H9 (cell line): ENCODE data around the gene SORBS1. TPM values are rescaled to one million over a fixed set of nuclear protein-coding genes. Genes with fewer than 3 reads are reported as not detected.

ENCODE experiments used
- DNase-seq: peaks from one replicate; pipeline ENCODE4 v3.0.0-alpha.2; 2017
- H2AFZ ChIP-seq: one replicate; pipeline ENCODE4 v1.6.1; 2013; ENCODE audit warnings: mild to moderate bottlenecking, low read length, control low read depth, moderate library complexity
- H2AK5ac ChIP-seq: 2 replicates; pipeline ENCODE4 v1.6.1; 2013; ENCODE audit warnings: low read length, control low read depth, mixed read lengths; ENCODE audit not compliant: insufficient read length
- H2BK120ac ChIP-seq: one replicate; pipeline ENCODE4 v1.6.1; 2013; ENCODE audit warnings: low read depth, mild to moderate bottlenecking, low read length, control low read depth, inconsistent platforms; ENCODE audit not compliant: poor library complexity, severe bottlenecking
- H2BK12ac ChIP-seq: 2 replicates; pipeline ENCODE4 v1.6.1; 2013; ENCODE audit warnings: low read length, control low read depth, mixed read lengths, low read depth; ENCODE audit not compliant: insufficient read length
- H2BK15ac ChIP-seq: 2 replicates; pipeline ENCODE4 v1.6.1; 2013; ENCODE audit warnings: low read depth, low read length, control low read depth
- H2BK20ac ChIP-seq: one replicate; pipeline ENCODE4 v1.6.1; 2013; ENCODE audit warnings: low read depth, mild to moderate bottlenecking, low read length, control low read depth, inconsistent platforms; ENCODE audit not compliant: poor library complexity, severe bottlenecking
- H2BK5ac ChIP-seq: 2 replicates; pipeline ENCODE4 v1.6.1; 2013; ENCODE audit warnings: low read length, control low read depth, mixed read lengths; ENCODE audit not compliant: insufficient read length
- H3K14ac ChIP-seq: 2 replicates; pipeline ENCODE4 v1.6.1; 2013; ENCODE audit warnings: low read length, control low read depth; ENCODE audit not compliant: insufficient read depth
- H3K18ac ChIP-seq: 2 replicates; pipeline ENCODE4 v1.6.1; 2013; ENCODE audit warnings: low read depth, mild to moderate bottlenecking, mixed read lengths, low read length, control low read depth; ENCODE audit not compliant: insufficient read length
- H3K23ac ChIP-seq: 2 replicates; pipeline ENCODE4 v1.6.1; 2013; ENCODE audit warnings: low read length, control low read depth, mixed read lengths, low read depth; ENCODE audit not compliant: insufficient read length
- H3K23me2 ChIP-seq: 2 replicates; pipeline ENCODE4 v1.6.1; 2013; ENCODE audit warnings: low read depth, mild to moderate bottlenecking, mixed read lengths, low read length, control low read depth; ENCODE audit not compliant: insufficient read length, poor library complexity, severe bottlenecking
- H3K27ac ChIP-seq: 2 replicates; pipeline ENCODE4 v1.5.1; 2013; ENCODE audit warnings: low read length, control low read depth, mixed read lengths, low read depth; ENCODE audit not compliant: insufficient read length
- H3K27me3 ChIP-seq: 2 replicates; pipeline ENCODE4 v1.6.1; 2013; ENCODE audit warnings: low read length, control low read depth, inconsistent platforms; ENCODE audit not compliant: insufficient read depth
- H3K4ac ChIP-seq: 2 replicates; pipeline ENCODE4 v1.6.1; 2013; ENCODE audit warnings: low read depth, mild to moderate bottlenecking, control low read depth, inconsistent platforms, low read length, moderate library complexity
- H3K4me1 ChIP-seq: 2 replicates; pipeline ENCODE4 v1.6.1; 2013; ENCODE audit warnings: low read length, control low read depth, inconsistent platforms; ENCODE audit not compliant: insufficient read depth
- H3K4me2 ChIP-seq: 2 replicates; pipeline ENCODE4 v1.6.1; 2013; ENCODE audit warnings: low read length, control low read depth, mixed read lengths; ENCODE audit not compliant: insufficient read length, insufficient read depth
- H3K56ac ChIP-seq: 2 replicates; pipeline ENCODE4 v1.6.1; 2013; ENCODE audit warnings: low read depth, mild to moderate bottlenecking, mixed read lengths, low read length, control low read depth; ENCODE audit not compliant: insufficient read length
- H3K79me1 ChIP-seq: 2 replicates; pipeline ENCODE4 v1.6.1; 2013; ENCODE audit warnings: low read depth, mild to moderate bottlenecking, moderate library complexity, low read length, control low read depth, inconsistent platforms; ENCODE audit not compliant: insufficient read depth, poor library complexity, severe bottlenecking
- H3K79me2 ChIP-seq: 2 replicates; pipeline ENCODE4 v1.6.1; 2013; ENCODE audit warnings: low read length, control low read depth, inconsistent platforms; ENCODE audit not compliant: insufficient read depth
- H3K9ac ChIP-seq: 2 replicates; pipeline ENCODE4 v1.6.1; 2013; ENCODE audit warnings: low read length, control low read depth, mixed read lengths; ENCODE audit not compliant: insufficient read length; ENCODE audit errors: extremely low read depth
- H3K9me3 ChIP-seq: one replicate; pipeline ENCODE4 v1.6.1; 2013; ENCODE audit warnings: low read depth, low read length, inconsistent platforms; ENCODE audit not compliant: control insufficient read depth
- H3T11ph ChIP-seq: one replicate; pipeline ENCODE4 v1.6.1; 2013; ENCODE audit warnings: mild to moderate bottlenecking, low read length, control low read depth, inconsistent platforms
- H4K20me1 ChIP-seq: one replicate; pipeline ENCODE4 v1.6.1; 2013; ENCODE audit not compliant: control insufficient read depth, insufficient read length, insufficient read depth
- H4K5ac ChIP-seq: 2 replicates; pipeline ENCODE4 v1.6.1; 2013; ENCODE audit warnings: low read depth, mild to moderate bottlenecking, mixed read lengths, low read length, control low read depth; ENCODE audit not compliant: insufficient read length
- H4K8ac ChIP-seq: replicated peaks from 2 replicates; pipeline ENCODE4 v1.6.1; 2013; ENCODE audit warnings: low read length, control low read depth, mixed read lengths, low read depth; ENCODE audit not compliant: insufficient read length
- H4K91ac ChIP-seq: 2 replicates; pipeline ENCODE4 v1.6.1; 2013; ENCODE audit warnings: low read depth, mild to moderate bottlenecking, moderate library complexity, mixed read lengths, low read length, control low read depth; ENCODE audit not compliant: insufficient read length
- H3K27ac Mint-ChIP-seq, 3 experiments: 2 replicates in 2 of 3; 3 replicates in 1 of 3; pipeline ENCODE4 v1.8.0; 2020 to 2021; ENCODE audit warnings: mixed read lengths in 3 of 3, mild to moderate bottlenecking in 1 of 3, moderate library complexity in 1 of 3
- H3K27me3 Mint-ChIP-seq: 2 replicates; pipeline ENCODE4 v1.8.0; 2021; ENCODE audit warnings: low read depth, mild to moderate bottlenecking, moderate library complexity, mixed read lengths
- H3K36me3 Mint-ChIP-seq, 3 experiments: 2 replicates in 2 of 3; 3 replicates in 1 of 3; pipeline ENCODE4 v1.8.0; 2020 to 2021; ENCODE audit warnings: low read depth in 3 of 3, mixed read lengths in 3 of 3; ENCODE audit not compliant: insufficient read depth in 1 of 3
- H3K4me1 Mint-ChIP-seq, 2 experiments: 2 replicates each; pipeline ENCODE4 v1.8.0; 2020; ENCODE audit warnings: mixed read lengths in 2 of 2
- H3K4me3 Mint-ChIP-seq, 2 experiments: 2 replicates in 1 of 2; 3 replicates in 1 of 2; pipeline ENCODE4 v1.8.0; 2020 to 2021; ENCODE audit warnings: mild to moderate bottlenecking in 2 of 2, mixed read lengths in 2 of 2, moderate library complexity in 1 of 2
- H3K9me3 Mint-ChIP-seq, 2 experiments: 2 replicates in 1 of 2; 3 replicates in 1 of 2; pipeline ENCODE4 v1.8.0; 2020; ENCODE audit warnings: mild to moderate bottlenecking in 2 of 2, mixed read lengths in 2 of 2, moderate library complexity in 1 of 2
- CTCF ChIP-seq: fragments of 200-600 bp; sonication (generic); conservative IDR thresholded peaks from 3 replicates; pipeline ENCODE4 v1.8.0; 2021; ENCODE audit warnings: antibody characterized with exemption, mild to moderate bottlenecking
- WGBS: extraction: QIAGEN DNeasy Blood & Tissue Kit; methylation state at CpG from one replicate; pipeline ENCODE4 v1.1.7; 2013; ENCODE audit warnings: missing lambda C conversion rate, low lambda C conversion rate, mixed read lengths; ENCODE audit not compliant: insufficient read length; ENCODE audit errors: extremely low coverage; 5-methylcytosine and 5-hydroxymethylcytosine counted together
- total RNA-seq: library from RNA; stranded (reverse); gene quantifications from 2 replicates; pipeline ENCODE4 v1.2.1, GENCODE V29; 2021

SORBS1 gene
- total RNA-seq, 1 experiment from 2014 or later = 24.3 TPM

DNA sequence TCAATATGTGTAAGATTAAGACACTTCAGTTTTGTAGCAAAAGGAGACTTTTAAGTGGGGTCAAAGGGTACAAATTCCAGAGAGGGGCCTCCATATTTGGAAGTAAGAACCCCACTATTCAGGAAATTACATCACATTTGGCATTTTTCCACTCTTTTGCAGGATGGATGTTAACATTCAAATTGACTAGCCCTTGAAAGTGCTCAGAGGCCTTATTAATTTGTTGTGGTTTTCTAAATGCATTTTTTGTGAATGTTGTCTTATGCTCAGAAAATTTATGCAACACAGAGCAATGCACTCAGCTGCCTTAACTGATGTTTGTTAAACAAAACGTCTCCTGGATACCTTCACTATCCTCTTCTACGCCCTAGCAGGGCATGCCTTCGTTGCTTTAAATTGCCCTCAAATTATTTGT, 219.4 kb downstream of the SORBS1 start:
- Histone ChIP-seq H3K4ac (no peak overlapping the region), H2BK15ac (no peak overlapping the region), H2BK20ac (no peak overlapping the region), H2AFZ (no peak overlapping the region), H3K9ac (no peak overlapping the region), H4K8ac (no peak overlapping the region), H3K79me2 (no peaks in the 10 kb centered on the region), H3K9me3 (no peaks in the 10 kb centered on the region), H3K4me2 (no peak overlapping the region), H3K4me1 (no peaks in the 10 kb centered on the region), H3K27ac (no peak overlapping the region), H4K5ac (no peak overlapping the region), H3K23me2 (no peaks in the 10 kb centered on the region), H4K20me1 (no peaks in the 10 kb centered on the region), H3K56ac (no peak overlapping the region), H3K14ac (no peak overlapping the region), H4K91ac (no peak overlapping the region), H2BK5ac (no peak overlapping the region), H3K23ac (no peak overlapping the region), H2BK12ac (no peak overlapping the region), H3T11ph (no peak overlapping the region), H3K79me1 (no peaks in the 10 kb centered on the region), H3K18ac (no peak overlapping the region), H3K27me3 (no peaks in the 10 kb centered on the region), H2BK120ac (no peak overlapping the region), H2AK5ac (no peak overlapping the region)
- Mint-ChIP-seq H3K36me3 (peaks cover 3 to 6% (median 4%) of the 10 kb centered on the region in 3 experiments; a peak in 4 of 7 replicates), H3K9me3 (no peaks in the 10 kb centered on the region), H3K27ac (no peak overlapping the region), H3K27me3 (no peaks in the 10 kb centered on the region), H3K4me3 (no peak overlapping the region), H3K4me1 (peaks cover 17 to 19% of the 10 kb centered on the region in 2 experiments)
- no peak for DNase-seq
- WGBS = no CpG with 5 or more reads among the region's 3 CpGs
- no peak for TF ChIP-seq CTCF
